GM10266 (cell line): ENCODE data around the gene GDAP2.
"Not testable (repeated sequence)": the region's sequence is repeated elsewhere in the genome, so short reads cannot be mapped to it uniquely, and the experiment has no call there.

ENCODE experiments used
- DNase-seq: peaks from one replicate; pipeline ENCODE4 v3.0.0; 2012; ENCODE audit errors: extremely low spot score
- TF ChIP-seq, protein P1 (sequence below): IDR thresholded peaks from 2 replicates; pipeline ENCODE4 v1.5.1; 2012; ENCODE audit warnings: mild to moderate bottlenecking, low read depth; ENCODE audit not compliant: control insufficient read depth, insufficient read depth; ENCODE audit errors: missing control alignments

GDAP2 gene

DNA sequence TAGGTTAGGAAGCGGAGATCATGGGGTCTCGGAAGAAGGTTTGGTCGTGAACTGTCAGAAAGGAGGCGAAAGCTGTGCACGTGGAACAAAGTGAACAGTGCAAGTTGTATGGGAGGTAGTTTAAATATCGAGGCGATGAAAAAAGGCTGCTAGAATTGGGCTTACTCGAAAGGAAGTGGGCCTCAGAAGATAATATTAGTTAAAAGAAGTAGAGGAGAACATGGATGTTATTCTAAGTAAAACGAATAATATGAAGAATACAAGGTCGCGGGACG is 689 bp upstream of the GDAP2 start:
- TF ChIP-seq, protein P1, sequence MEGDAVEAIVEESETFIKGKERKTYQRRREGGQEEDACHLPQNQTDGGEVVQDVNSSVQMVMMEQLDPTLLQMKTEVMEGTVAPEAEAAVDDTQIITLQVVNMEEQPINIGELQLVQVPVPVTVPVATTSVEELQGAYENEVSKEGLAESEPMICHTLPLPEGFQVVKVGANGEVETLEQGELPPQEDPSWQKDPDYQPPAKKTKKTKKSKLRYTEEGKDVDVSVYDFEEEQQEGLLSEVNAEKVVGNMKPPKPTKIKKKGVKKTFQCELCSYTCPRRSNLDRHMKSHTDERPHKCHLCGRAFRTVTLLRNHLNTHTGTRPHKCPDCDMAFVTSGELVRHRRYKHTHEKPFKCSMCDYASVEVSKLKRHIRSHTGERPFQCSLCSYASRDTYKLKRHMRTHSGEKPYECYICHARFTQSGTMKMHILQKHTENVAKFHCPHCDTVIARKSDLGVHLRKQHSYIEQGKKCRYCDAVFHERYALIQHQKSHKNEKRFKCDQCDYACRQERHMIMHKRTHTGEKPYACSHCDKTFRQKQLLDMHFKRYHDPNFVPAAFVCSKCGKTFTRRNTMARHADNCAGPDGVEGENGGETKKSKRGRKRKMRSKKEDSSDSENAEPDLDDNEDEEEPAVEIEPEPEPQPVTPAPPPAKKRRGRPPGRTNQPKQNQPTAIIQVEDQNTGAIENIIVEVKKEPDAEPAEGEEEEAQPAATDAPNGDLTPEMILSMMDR: no peak
- no peak for DNase-seq

- peak; percentile 27 for DNase-seq
- TF ChIP-seq, protein P1: no peak
Measured at GRCh38 chr1:117928881-117929342, 509 bp downstream of the GDAP2 start.

GRCh38 chr1:117925981-117926380 is 3.4 kb downstream of the GDAP2 start:
- DNase-seq: no peak
- TF ChIP-seq, protein P1: no peak

DNA sequence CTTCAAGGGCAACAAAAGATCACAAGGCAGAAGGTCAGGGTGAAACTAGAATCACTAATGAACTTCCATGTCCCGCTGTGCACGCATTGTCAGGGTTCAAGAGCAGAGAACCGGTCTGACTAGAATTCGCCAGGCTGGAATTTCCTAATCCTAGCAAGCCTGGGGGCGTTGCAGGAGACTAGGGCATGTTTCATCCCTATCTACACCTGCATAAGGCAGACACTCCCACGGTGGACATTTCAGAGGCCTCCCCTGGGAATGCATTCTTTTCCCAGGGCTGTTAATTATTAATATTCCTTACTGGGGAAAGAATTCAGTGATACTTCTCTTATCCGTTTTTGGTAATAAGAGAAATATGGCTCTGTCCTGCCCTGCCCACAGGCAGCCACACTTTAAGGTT is 6.7 kb downstream of the GDAP2 start:
- not testable (repeated sequence) for DNase-seq

- no peak for DNase-seq
- TF ChIP-seq, protein P1: no peak
Measured at GRCh38 chr1:117921991-117922390, 7.4 kb downstream of the GDAP2 start.

- TF ChIP-seq, protein P1: no peak
Measured at GRCh38 chr1:117919376-117919775, 10.0 kb downstream of the GDAP2 start.

DNA sequence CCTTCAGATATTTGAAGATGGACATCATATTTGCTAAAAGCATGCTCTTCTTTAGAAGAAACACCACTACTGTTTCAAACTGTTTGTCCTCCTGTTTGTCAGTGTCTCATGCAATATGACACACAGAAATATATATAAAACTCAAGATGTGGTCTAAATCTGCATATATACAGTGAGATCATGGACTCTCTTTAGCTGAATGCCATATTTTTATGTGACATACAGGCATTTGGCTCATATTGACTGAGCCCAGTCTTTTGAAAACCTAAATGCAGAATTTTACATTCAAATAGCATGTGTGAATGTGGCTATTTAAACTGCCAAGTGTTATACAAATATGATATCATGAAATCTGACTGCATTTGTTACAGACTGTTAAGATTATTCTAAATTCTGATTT is 18.4 kb downstream of the GDAP2 start:
- no peak for DNase-seq

More at GRCh38 chr1:117919376-117919775, 10.0 kb downstream of the GDAP2 start:
- no peak for DNase-seq

DNA sequence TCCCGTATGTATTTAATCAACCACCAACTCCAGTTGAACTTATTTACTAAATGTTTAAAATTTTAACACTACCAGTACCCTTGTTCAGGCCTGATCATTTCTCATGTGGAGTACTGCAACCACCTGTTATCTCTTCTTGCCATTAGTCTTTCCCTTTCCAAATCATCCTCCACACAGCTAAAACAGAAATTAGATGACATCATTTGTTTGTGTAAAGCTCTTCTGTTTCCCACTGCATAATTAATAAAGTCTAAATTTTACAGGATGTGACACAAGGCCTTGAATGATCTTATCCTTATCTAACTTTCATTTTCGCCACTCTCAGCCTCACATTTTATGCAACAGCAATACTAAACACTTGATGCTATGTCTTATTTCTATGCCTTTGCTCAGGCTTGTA is 24.4 kb downstream of the GDAP2 start:
- DNase-seq: no peak
- TF ChIP-seq, protein P1: no peak

More for the DNA sequence above, 18.4 kb downstream of the GDAP2 start:
- TF ChIP-seq, protein P1: no peak
